Transverse colon (tissue), 4 donors: ENCODE results near the gene MROH2B. TPM values are rescaled to one million over a fixed set of nuclear protein-coding genes. Genes with fewer than 3 reads are reported as not detected.

Source experiments
- DNase-seq: peaks from one replicate; pipeline ENCODE4 v3.0.0-alpha.2; 2019
- H3K27ac ChIP-seq, 4 donors: fragments of 200-600 bp; sonication (generic); 2 replicates each; pipeline ENCODE4 v1.5.1; 2016 to 2018; ENCODE audit warnings: inconsistent platforms in 4 of 4
- H3K27me3 ChIP-seq: fragments of 200-600 bp; sonication (generic); 2 replicates; pipeline ENCODE4 v1.5.1; 2017; ENCODE audit warnings: inconsistent platforms
- H3K36me3 ChIP-seq, 4 donors: fragments of 200-600 bp; sonication (generic); 2 replicates each; pipeline ENCODE4 v1.5.1; 2017 to 2019; ENCODE audit warnings: inconsistent platforms in 4 of 4
- H3K4me1 ChIP-seq, 4 donors: fragments of 200-600 bp; sonication (generic); 2 replicates each; pipeline ENCODE4 v1.5.1; 2017 to 2020; ENCODE audit warnings: inconsistent platforms in 4 of 4
- H3K4me3 ChIP-seq, 4 donors: fragments of 200-600 bp; sonication (generic); 1 replicate in 1 of 4; 2 replicates in 3 of 4; pipeline versions ENCODE4 v1.5.1 to v1.6.1; 2017 to 2019; ENCODE audit warnings: inconsistent platforms in 4 of 4
- H3K9me3 ChIP-seq, 2 donors: fragments of 200-600 bp; sonication (generic); 2 replicates each; pipeline ENCODE4 v1.5.1; 2017 to 2019; ENCODE audit warnings: inconsistent platforms in 2 of 2
- EP300 ChIP-seq: sonication (generic); formaldehyde crosslinking; IDR thresholded peaks from one replicate; pipeline ENCODE4 v1.6.1; 2017; ENCODE audit warnings: antibody characterized with exemption, low read depth
- POLR2A ChIP-seq: fragments of 450-650 bp; IDR thresholded peaks from one replicate; pipeline ENCODE4 v1.6.1; 2016; ENCODE audit warnings: antibody characterized with exemption, mild to moderate bottlenecking, moderate library complexity
- POLR2AphosphoS5 ChIP-seq, 3 donors: sonication (generic); formaldehyde crosslinking; IDR thresholded peaks; one replicate each; pipeline ENCODE4 v1.6.1; 2016; ENCODE audit warnings: antibody characterized with exemption in 3 of 3
- WGBS, 2 donors: methylation state at CpG; one replicate each; pipeline ENCODE4 v1.1.5; 2018; ENCODE audit warnings: low coverage in 1 of 2; 5-methylcytosine and 5-hydroxymethylcytosine counted together
- in situ Hi-C, 4 donors: fragments of 200-750 bp; cut with MboI; loops; one replicate each; pipeline versions ENCODE4 v1.15.0 to v1.15.1; 2017; ENCODE audit warnings: low sequenced_read_pairs in 3 of 4, low pct_ligation_motif_present in 1 of 4, low pct_unique_long_range_greater_than_20kb in 1 of 4
- intact Hi-C: fragments of 100-400 bp; cut with DNase I; formaldehyde crosslinking; loops from one replicate; pipeline ENCODE4 v1.15.1; 2023; ENCODE audit warnings: low total_unique reads
- total RNA-seq, 4 donors: library from RNA; depleted of rRNA; stranded (reverse); fragments of >200 nt; gene quantifications; one replicate each; pipeline ENCODE4 v1.1.0, GENCODE V29; 2016
- TF ChIP-seq, protein P1 (sequence below), 5 experiments: fragments of 200-600 bp in 3 of 5; fragments of 450-650 bp in 2 of 5; sonication (generic) in 3 of 5; IDR thresholded peaks; 1 replicate in 2 of 5; 2 replicates in 3 of 5; pipeline ENCODE4 v1.5.1; 2016 to 2017; ENCODE audit warnings: antibody characterized with exemption in 5 of 5, inconsistent platforms in 3 of 5, mild to moderate bottlenecking in 2 of 5, moderate library complexity in 1 of 5

Gene MROH2B
- total RNA-seq, 4 donors from 2014 or later = not detected

GRCh38 chr5:41087461-41087860, 16.3 kb upstream of the MROH2B start:
- 78 to 88% methylated on average over 2 of the region's 2 CpGs for WGBS, 2 donors
- Histone ChIP-seq H3K27me3 (no peaks in the 10 kb centered on the region), H3K4me1 (no peaks in the 10 kb centered on the region), H3K36me3 (no peaks in the 10 kb centered on the region), H3K4me3 (no peak overlapping the region), H3K9me3 (no peaks in the 10 kb centered on the region), H3K27ac (no peak overlapping the region)
- no peak for DNase-seq
- intact Hi-C loops (no loop called here), in situ Hi-C loops (no loop called here)
- TF ChIP-seq POLR2A (no peak), POLR2AphosphoS5 (IDR thresholded peaks at IDR 0.05) (no peak), EP300 (no peak)
- TF ChIP-seq, protein P1, sequence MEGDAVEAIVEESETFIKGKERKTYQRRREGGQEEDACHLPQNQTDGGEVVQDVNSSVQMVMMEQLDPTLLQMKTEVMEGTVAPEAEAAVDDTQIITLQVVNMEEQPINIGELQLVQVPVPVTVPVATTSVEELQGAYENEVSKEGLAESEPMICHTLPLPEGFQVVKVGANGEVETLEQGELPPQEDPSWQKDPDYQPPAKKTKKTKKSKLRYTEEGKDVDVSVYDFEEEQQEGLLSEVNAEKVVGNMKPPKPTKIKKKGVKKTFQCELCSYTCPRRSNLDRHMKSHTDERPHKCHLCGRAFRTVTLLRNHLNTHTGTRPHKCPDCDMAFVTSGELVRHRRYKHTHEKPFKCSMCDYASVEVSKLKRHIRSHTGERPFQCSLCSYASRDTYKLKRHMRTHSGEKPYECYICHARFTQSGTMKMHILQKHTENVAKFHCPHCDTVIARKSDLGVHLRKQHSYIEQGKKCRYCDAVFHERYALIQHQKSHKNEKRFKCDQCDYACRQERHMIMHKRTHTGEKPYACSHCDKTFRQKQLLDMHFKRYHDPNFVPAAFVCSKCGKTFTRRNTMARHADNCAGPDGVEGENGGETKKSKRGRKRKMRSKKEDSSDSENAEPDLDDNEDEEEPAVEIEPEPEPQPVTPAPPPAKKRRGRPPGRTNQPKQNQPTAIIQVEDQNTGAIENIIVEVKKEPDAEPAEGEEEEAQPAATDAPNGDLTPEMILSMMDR (IDR thresholded peaks at IDR 0.05) = no peak

- intact Hi-C loops (no loop called here), in situ Hi-C loops (no loop called here)
- no peaks in the 10 kb centered on the region for H3K9me3 ChIP-seq
- DNase-seq = no peak
- TF ChIP-seq POLR2A (no peak), EP300 (no peak), POLR2AphosphoS5 (IDR thresholded peaks at IDR 0.05) (no peak)
- TF ChIP-seq, protein P1 (IDR thresholded peaks at IDR 0.05) = no peak
- WGBS, 2 donors = 73 to 82% methylated on average over 4 to 7 of the region's 7 CpGs
- H3K27me3 ChIP-seq = no peaks in the 10 kb centered on the region
- H3K36me3 ChIP-seq = no peaks in the 10 kb centered on the region
- no peak overlapping the region for H3K27ac ChIP-seq
- H3K4me1 ChIP-seq = no peaks in the 10 kb centered on the region
- no peak overlapping the region for H3K4me3 ChIP-seq
These were observed 12.2 kb upstream of the MROH2B start for GRCh38 chr5:41083306-41083705.

GRCh38 chr5:41071975-41072374, 833 bp upstream of the MROH2B start:
- WGBS, 2 donors = 82% methylated on average over 2 of the region's 2 CpGs; no CpG with 5 or more reads in 1 of the 2 donors
- TF ChIP-seq POLR2AphosphoS5 (IDR thresholded peaks at IDR 0.05) (no peak), POLR2A (no peak), EP300 (no peak)
- TF ChIP-seq, protein P1 (IDR thresholded peaks at IDR 0.05) = no peak
- in situ Hi-C loops = no loop called here

DNA sequence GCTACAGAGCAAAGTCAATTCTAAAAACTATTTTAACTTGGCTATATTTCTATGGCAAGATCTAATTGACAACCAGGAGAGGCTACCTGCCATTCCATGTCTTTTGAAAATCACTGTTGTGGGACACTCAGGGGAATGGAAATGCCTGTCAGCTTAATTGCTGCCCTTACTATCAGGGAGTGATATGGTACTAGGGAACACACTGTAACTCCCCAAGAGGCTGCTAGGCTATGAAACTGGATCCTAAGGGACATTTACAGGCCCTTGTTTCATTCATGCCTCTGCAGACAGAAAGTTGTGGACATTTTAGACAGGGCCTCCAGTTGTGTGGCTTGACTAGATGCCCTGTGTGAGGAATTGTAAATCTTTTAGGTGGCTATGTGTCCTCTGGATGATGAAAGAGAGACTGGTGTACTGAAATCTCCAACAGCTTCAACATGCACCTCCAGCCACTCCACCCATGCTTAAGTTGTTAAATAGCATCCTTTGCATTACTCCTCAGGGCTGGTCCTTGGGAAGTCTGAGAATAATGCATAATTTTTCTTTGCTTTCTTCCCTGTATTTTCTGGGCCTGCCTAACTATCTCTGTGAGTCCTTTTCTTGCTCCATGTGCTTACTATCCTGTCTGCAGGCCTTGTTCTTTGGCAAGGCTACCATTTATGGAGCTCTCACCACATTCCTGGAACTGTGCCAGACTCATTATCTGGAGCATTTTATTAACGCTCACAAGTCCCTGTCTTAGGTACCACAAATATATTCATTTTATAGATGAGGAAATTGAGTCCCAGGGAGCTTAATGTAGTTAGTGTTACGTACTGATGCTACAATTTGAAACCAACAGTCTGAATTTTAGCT, 3.2 kb downstream of the MROH2B start:
- intact Hi-C loops (no loop called here), in situ Hi-C loops (no loop called here)
- Histone ChIP-seq H3K4me1 (no peaks in the 10 kb centered on the region), H3K27ac (no peak overlapping the region), H3K36me3 (no peaks in the 10 kb centered on the region), H3K27me3 (no peaks in the 10 kb centered on the region), H3K4me3 (no peak overlapping the region), H3K9me3 (no peaks in the 10 kb centered on the region)
- no peak for DNase-seq
- WGBS, 2 donors = 75 to 78% methylated on average over 2 of the region's 2 CpGs
- TF ChIP-seq EP300 (no peak), POLR2AphosphoS5 (IDR thresholded peaks at IDR 0.05) (no peak), POLR2A (no peak)
- TF ChIP-seq, protein P1 (IDR thresholded peaks at IDR 0.05) = no peak

More at GRCh38 chr5:41071975-41072374, 833 bp upstream of the MROH2B start:
- Histone ChIP-seq H3K9me3 (no peaks in the 10 kb centered on the region), H3K4me1 (no peaks in the 10 kb centered on the region), H3K36me3 (no peaks in the 10 kb centered on the region), H3K4me3 (no peak overlapping the region), H3K27me3 (no peaks in the 10 kb centered on the region), H3K27ac (no peak overlapping the region)
- intact Hi-C loops = no loop called here
- no peak for DNase-seq
